ENCODE measurements around the gene ZNF512B.
"Not testable (repeated sequence)": the region's sequence is repeated elsewhere in the genome, so short reads cannot be mapped to it uniquely, and the experiment has no call there.

ZNF512B gene

GRCh38 chr20:63963784-63964301 lies 5.9 kb downstream of the ZNF512B start:
- DNase-seq (ENCODE audit: low spot score): no peak

- no peak for DNase-seq (ENCODE audit: low spot score)
Measured at GRCh38 chr20:63963348-63963741, 6.4 kb downstream of the ZNF512B start.

- no peak for DNase-seq (ENCODE audit: low spot score)
Measured at GRCh38 chr20:63962426-63963347, 7.0 kb downstream of the ZNF512B start.

- DNase-seq (ENCODE audit: low spot score): no peak
Measured at GRCh38 chr20:63961664-63962425, 7.9 kb downstream of the ZNF512B start.

- not testable (repeated sequence) for DNase-seq (ENCODE audit: low spot score)
Measured at GRCh38 chr20:63960654-63961621, 8.8 kb downstream of the ZNF512B start.

- DNase-seq (ENCODE audit: low spot score): no peak
Measured at GRCh38 chr20:63959699-63960075, 10.0 kb downstream of the ZNF512B start.

- no peak for DNase-seq (ENCODE audit: low spot score)
Measured at GRCh38 chr20:63958964-63959698, 10.6 kb downstream of the ZNF512B start.

- DNase-seq (ENCODE audit: low spot score): no peak
Measured at GRCh38 chr20:63958471-63958870, 11.3 kb downstream of the ZNF512B start.

GRCh38 chr20:63957690-63958441 lies 11.9 kb downstream of the ZNF512B start:
- DNase-seq (ENCODE audit: low spot score): no peak

- peak; percentile 48 for DNase-seq (ENCODE audit: low spot score)
Measured at GRCh38 chr20:63957004-63957689, 12.6 kb downstream of the ZNF512B start.

GRCh38 chr20:63956664-63957003 lies 13.1 kb downstream of the ZNF512B start:
- no peak for DNase-seq (ENCODE audit: low spot score)

- peak; percentile 89 for DNase-seq (ENCODE audit: low spot score)
Measured at GRCh38 chr20:63955827-63956663, 13.7 kb downstream of the ZNF512B start, which contains the start of gene UCKL1. TSS of gene UCKL1 (minus strand) at chr20:63956416. CDS start at chr20:63956372, 44 bp downstream.

GRCh38 chr20:63955281-63955826 lies 14.4 kb downstream of the ZNF512B start:
- peak; percentile 66 for DNase-seq (ENCODE audit: low spot score)

- DNase-seq (ENCODE audit: low spot score): no peak
Measured at GRCh38 chr20:63953764-63954429, 15.8 kb downstream of the ZNF512B start.

- DNase-seq (ENCODE audit: low spot score): no peak
Measured at GRCh38 chr20:63952769-63953168, 17.0 kb downstream of the ZNF512B start.

GRCh38 chr20:63952210-63952535 lies 17.6 kb downstream of the ZNF512B start:
- DNase-seq (ENCODE audit: low spot score): no peak

GRCh38 chr20:63951398-63952209 lies 18.1 kb downstream of the ZNF512B start:
- no peak for DNase-seq (ENCODE audit: low spot score)

Measured in globus pallidus (tissue), 1 donor.